GM19328 (cell line): ENCODE data around the gene ESRP2.

ENCODE experiments used
- ATAC-seq: cut with Tn5 transposase; IDR thresholded peaks from one replicate; pipeline ENCODE4 v1.9.1; 2021; ENCODE audit warnings: mild to moderate bottlenecking, moderate library complexity; ENCODE audit not compliant: unreplicated experiment

ESRP2 gene

DNA sequence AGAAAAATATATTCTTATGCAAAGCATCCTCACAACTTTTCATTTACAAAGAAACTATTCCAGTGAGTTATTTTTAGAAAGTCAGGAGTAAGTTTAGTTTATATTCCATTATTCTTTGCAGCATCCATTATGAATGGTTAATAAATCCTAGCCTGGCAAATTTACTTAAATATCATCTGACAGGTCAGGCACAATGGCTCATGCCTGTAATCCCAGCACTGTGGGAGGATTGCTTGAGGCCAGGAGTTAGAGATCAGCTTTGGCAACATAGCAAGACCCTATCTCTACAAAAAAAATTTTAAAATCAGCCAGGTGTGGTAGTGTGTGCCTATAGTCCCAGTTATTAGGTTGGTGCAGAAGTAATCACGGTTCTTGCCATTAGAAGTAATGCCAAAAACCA is 12.9 kb downstream of the ESRP2 start:
- ATAC-seq: no peak

GRCh38 chr16:68219725-68220351 is 16.1 kb downstream of the ESRP2 start:
- ATAC-seq: no peak

GRCh38 chr16:68217506-68217905 is 18.4 kb downstream of the ESRP2 start:
- no peak for ATAC-seq

DNA sequence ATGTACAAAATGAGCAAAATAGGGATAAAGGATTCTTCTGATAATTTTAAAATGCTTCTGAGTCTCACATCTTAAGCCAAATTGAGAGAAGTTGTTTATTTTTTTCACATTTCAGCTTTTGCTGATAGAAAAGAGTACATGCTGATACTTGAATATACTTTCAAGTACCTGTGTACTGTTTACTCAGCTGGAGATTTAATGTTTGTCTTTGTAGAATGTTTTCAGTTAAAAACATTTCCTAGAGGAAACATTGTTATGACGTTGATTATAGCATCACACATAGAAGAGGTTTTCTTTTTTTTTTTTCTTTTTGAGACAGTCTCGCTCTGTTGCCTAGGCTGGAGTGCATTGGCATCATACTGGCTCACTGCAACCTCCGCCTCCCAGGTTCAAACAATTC is 19.7 kb downstream of the ESRP2 start:
- no peak for ATAC-seq

- no peak for ATAC-seq
Measured at GRCh38 chr16:68215302-68215701, 20.6 kb downstream of the ESRP2 start.

GRCh38 chr16:68214726-68215125 is 21.2 kb downstream of the ESRP2 start:
- no peak for ATAC-seq

- no peak for ATAC-seq
Measured at GRCh38 chr16:68206245-68206644, 29.7 kb downstream of the ESRP2 start.

DNA sequence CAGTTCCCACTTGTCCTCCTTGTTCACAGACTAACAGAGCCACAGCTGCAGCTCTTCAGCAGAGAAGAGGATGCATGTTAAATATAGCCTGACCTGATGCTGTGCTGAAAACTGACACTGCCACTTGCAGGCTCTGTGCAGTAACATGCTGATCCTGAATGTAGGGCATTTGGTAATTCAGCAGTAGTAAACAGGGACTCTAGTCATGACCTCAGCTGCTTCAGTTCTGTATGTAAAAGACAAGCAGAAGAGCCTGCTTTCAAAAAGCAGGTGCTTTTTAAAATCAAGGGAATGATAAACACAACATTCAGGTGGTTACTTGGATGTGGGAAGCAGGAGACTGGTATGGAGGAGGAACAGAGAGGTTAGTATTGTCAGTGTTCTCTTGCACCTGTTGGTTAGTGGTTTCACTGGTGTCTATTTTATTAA is 33.8 kb downstream of the ESRP2 start:
- ATAC-seq: no peak

DNA sequence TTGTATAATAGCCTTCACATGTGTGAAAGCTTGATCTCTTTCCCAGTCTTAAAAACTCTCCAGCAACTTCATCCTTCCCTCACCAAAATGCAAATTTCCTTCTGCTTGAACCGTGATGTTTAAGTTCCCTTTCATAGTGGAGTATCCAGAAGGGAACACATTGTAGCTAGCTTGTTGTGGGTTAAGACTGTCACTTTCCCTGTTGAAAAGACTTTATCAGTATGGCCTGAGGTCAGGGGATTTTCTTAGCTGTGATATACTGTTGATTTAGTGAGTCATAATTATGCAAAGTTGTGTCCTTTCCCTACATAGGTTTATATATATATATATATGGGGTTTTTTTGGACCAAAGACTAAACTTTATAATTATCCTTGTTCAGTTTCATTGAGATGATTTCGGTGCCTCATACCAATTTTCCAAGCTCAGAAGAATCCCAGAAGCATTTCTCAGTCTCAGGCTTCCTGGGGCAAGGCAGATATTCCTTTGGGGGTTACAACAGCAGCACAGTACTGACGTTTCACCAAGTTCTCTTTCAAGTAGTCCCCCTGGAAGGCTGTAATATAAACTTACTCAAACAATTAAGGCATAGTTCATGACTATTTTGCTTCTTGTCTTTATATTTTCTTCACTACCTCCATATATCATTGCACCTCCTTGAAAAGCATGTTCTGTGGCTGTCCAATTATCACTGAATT is 35.7 kb downstream of the ESRP2 start:
- no peak for ATAC-seq

GRCh38 chr16:68197250-68197649 is 38.7 kb downstream of the ESRP2 start:
- ATAC-seq: no peak

GRCh38 chr16:68194251-68194650 is 41.7 kb downstream of the ESRP2 start:
- ATAC-seq: no peak

GRCh38 chr16:68190736-68191510 is 45.0 kb downstream of the ESRP2 start:
- no peak for ATAC-seq

DNA sequence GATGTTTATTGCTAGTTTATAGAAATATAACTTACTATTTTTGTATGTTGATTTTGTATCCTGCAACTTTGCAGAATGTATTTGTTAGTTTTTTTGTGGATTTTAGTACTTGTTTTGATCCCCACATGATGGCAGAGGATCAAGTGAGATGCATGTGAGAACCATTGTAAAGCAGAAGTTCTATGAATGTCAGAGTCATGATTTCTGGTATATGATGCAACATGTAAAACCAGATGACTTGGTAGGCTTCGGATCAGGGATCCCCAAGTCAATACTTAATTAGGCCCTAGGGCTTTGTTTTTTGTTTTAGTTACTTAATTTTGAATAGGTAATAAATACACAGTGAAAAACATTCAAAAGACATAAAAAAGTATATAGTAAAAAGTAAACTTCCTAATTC is 45.8 kb downstream of the ESRP2 start:
- ATAC-seq: no peak

DNA sequence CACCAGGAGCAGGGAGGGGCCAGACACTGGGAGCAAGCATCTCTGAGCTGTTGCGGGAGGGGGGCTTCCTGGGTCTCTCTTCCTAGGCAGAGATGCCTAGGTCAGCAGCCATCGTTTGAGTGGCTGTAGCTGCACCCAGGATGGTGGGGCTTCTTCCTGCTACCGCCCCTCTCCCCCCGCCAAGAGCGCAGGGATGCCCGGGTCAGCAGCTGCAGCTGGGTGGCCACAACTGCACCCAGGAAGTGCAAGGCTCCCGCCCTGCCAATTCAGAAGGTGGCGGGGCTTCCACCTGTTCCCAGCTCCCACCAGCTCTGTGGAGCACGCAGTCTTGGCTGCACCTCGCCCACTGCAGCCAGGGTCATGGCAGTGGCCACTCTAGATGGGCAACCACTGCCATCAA is 47.8 kb downstream of the ESRP2 start:
- no peak for ATAC-seq

DNA sequence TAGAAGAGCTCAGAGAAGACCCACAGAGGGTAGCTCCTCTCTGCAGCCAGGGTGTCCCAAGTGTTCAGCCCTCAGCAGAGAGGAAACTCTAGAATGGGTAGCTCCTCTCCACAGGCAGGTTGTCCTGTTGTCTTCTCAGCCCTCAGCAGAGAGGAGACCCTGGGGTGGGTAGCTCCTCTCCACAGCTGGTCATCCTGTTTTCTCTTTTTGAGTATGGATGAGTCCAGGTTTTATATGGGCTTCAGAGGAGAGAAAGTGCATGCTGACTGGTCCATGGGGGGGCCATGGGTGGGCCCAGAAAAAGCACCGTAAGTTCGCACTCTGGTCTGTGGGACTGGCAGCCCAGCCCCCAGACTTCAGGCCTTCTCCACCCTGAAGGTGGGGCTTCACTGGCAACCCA is 48.4 kb downstream of the ESRP2 start:
- ATAC-seq: no peak

- ATAC-seq: no peak
Measured at GRCh38 chr16:68186877-68187276, 49.0 kb downstream of the ESRP2 start.

- ATAC-seq: no peak
Measured at GRCh38 chr16:68183046-68183445, 52.9 kb downstream of the ESRP2 start.

- no peak for ATAC-seq
Measured at GRCh38 chr16:68179855-68180254, 56.1 kb downstream of the ESRP2 start.

DNA sequence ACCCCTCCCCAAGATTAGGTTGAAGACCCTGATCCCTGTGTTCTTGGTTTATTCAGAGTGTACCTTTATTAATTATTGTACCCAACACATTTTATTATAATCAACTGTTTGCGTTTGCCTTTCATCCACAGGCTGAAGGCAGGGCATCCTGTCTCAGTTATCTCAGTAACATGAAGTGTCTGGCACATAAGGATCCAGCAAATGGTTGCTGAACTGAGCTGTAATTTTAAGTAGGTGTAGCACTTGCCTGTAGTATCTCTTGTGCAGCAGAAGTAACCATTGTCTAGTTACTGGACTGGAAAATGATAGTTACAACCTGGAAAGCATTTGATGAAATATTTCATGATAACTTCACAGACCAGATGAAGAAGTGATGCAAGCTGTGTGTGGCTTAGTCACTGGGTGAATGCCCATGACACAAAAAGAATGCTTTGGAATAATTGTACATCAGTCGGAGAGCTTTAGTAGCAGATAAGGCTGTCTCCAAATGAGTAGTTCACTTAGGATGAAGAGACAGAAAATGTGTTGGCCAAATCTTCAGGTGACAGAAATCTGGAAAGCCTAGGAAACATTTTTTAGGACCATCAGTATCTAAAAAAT is 56.6 kb downstream of the ESRP2 start:
- no peak for ATAC-seq
